HG02970 (cell line): ENCODE results near the gene DPEP1.

Experiments
- ATAC-seq: cut with Tn5 transposase; IDR thresholded peaks from one replicate; pipeline ENCODE4 v1.9.1; 2021; ENCODE audit warnings: mild to moderate bottlenecking, moderate library complexity, moderate number of reproducible peaks; ENCODE audit not compliant: unreplicated experiment, low FRiP score

Gene DPEP1

DNA sequence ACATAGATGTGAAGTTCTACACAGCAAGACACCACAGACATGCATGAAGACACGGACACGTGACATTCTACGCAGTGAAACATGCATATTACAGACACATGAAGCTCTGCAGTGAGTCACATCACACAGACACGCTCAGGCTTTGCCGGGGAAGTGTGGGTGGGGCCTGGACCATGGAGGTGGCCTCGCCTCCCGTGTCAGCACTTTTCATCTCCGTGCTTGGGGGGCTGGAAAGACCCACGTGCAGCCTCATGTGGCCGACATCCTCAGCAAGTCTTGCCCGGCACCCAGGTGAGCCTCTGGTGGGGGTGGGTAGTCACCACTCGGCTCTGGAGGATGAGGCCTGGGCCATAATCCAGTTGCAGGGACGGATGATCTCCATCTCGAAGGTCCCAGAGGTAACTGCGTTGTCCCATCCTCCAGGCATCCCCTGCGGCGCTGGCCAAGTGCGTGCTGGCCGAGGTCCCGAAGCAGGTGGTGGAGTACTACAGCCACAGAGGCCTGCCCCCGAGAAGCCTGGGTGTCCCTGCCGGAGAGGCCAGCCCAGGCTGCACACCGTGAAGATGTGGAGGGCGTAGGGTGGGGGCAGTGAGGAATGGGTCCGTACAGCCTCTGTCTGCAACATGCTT lies 17.3 kb upstream of the DPEP1 start:
- ATAC-seq: no peak

DNA sequence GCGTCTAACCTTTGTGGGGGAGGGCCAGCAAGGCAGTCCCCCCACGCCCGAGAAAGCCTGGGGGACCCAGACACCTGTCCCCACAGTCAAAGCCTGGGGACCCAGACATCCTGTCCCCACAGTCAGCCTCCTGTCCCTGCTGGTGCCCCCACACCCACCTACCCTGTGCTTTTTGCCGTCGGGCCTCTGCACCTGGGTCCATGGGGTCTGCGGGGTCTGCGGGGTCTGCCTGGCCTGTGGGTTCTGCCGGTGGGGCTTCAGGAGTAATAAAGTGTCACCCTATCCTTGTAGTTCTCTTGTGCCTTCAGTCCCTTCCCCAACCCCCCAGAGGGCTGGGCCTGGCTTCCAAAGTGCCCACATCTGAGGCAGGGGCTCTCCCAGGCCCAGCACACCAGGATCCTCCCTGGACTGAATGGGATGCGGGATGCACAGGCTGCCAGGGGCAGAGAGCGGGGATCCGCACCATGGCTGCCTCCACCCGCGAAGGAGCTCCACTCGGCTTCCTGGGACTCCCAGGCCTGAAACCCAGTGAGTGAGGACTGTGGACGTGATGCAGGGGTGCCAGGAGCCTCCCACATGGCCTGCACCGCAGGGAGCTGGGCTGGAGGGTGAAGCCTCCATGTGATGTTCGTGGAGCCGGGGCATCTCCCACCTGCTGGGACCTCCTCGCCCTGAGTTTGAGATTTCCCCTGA lies 16.3 kb upstream of the DPEP1 start:
- ATAC-seq: no peak

DNA sequence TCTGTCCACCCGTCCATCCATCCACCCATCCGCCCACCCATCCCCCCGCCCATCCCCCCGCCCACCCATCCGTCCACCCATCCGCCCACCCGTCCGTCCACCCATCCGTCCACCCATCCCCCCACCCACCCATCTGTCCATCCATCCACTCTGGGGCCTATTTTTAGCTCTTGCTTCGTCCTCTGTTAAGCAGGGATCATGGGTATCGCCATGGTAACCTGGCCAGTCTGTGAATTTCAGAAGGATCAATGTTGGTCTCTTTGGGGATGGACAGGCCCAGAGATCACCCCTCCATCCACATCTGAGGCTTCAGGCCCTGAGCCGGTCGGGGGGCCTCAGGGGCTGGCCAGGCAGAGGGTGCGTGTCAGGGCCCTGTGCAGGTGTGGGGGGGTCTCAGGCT lies 15.2 kb upstream of the DPEP1 start:
- no peak for ATAC-seq

DNA sequence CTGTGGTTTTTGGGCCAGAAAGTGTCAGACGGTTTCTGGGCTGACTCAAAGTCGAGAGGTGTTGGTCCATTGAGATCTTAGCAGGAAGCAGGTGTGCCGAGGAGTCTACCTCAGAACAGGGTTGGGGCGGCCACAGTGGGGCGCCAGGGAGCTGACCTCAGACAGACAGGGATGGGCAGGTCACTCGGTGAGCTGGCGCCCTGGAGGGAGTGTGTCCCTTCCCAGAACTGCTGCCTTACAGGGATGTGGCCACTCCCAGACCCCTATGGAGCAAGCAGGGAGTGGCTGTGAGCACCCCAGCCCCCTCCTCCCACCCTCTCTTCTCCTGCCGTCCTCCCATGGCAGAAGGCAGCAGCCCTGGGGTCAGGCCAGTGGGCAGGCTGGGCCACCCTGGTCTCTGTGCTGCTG lies 14.0 kb upstream of the DPEP1 start:
- no peak for ATAC-seq

DNA sequence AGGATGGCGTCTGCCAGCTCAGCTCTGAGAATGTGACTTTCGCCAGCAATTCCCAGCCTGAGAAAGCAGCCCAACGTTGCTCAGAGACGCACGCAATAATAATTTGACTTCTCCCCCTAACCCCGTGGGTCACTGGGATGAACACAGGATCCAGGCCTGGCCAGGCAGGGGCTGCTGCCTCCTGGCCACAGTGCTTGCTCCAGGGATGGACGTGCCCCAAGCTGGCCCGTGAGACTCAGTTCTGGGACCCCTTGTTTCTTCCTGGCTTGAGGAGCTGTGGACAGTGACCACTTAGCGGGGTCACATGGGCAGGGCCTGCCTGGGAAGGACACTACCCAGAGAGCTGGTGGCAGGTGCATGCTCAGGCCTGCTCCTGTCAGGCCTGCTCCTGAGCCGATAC lies 13.5 kb upstream of the DPEP1 start:
- ATAC-seq: no peak

DNA sequence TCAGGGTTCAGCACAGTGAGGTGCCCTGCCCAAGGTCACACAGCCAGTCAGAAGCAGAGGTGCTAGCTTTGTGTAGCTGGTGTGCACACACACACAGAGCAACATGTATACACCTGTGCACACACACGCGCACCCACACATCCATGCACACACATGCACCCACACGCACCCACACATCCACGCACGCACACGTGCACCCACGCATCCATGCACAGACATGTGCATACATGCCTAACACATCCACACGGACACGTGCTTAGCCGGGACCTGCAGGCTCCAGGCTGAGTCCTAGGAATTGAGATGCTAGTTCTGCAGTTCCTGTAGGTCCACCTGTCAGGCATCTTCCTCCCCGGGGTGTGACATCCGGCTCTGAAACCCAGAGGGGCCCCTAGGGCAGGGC lies 13.0 kb upstream of the DPEP1 start:
- no peak for ATAC-seq

DNA sequence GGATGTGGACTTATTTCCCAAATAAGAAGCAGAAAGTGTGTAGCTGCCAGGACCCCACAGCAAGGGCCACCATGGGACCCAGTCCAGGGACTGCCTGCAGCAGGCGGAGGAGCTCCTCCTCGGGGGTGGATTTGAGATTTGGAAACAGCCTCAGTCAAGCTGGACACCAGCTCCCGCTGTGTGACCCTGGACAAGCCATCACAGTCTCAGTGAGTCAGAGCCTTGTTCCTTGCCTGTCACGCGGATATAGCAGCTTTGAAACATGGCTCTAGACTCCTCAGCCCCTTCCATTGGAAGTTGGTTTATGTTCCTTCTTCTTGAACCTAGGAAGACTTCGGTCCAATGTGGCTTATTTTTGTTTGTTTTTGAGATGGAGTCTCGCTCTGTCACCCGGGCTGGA lies 12.5 kb upstream of the DPEP1 start:
- ATAC-seq: no peak

DNA sequence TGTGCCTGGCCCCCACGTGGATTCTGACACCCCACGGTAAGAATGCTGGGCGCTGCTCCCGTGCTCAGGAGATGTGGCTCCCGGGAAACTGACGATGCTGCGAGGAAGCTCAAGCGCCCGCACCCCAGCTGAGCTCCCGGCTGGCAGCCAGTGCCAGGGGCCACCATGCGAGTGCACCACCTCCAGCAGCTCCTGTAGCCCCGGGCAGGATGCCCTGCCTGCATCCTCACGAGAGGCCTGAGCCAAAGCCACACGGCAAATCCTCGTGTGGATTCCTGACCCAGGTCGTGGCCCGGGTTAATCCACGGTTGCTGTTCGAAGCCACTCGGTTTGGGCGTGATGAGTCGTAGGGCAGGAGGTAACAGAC lies 11.6 kb upstream of the DPEP1 start:
- ATAC-seq: no peak

DNA sequence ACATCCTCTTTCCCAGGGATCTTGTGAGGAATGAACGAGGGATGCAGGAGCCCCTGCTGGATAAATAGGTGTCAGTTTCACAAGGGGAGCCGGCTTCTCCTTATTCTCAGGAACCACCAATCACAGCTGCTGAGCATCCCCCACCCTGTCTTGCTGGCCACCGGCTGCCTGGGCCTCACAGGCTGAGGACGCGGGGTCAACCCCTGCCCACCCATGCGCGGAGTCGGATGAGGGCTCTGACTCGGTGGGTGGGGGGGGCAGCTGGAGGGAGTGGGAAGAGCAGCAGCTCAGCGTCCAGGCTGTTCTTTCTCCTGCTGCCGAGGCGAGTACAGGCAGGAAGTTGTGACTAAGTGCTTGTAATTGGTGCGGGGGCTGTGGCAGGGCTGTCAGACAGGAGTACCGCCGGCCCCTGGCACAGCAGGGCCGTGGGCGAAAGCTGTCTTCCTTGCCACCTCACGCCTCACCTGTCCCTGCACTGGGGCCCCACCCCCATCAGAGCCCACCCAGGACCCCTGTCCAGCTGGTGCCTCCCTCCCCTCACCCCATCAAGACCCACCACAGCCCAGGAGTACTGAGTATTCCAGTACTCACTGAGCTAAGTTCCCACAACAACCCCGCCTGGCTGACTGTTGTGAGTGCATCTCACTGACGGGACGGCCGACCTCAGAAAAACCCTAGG lies 11.0 kb upstream of the DPEP1 start:
- ATAC-seq: no peak

DNA sequence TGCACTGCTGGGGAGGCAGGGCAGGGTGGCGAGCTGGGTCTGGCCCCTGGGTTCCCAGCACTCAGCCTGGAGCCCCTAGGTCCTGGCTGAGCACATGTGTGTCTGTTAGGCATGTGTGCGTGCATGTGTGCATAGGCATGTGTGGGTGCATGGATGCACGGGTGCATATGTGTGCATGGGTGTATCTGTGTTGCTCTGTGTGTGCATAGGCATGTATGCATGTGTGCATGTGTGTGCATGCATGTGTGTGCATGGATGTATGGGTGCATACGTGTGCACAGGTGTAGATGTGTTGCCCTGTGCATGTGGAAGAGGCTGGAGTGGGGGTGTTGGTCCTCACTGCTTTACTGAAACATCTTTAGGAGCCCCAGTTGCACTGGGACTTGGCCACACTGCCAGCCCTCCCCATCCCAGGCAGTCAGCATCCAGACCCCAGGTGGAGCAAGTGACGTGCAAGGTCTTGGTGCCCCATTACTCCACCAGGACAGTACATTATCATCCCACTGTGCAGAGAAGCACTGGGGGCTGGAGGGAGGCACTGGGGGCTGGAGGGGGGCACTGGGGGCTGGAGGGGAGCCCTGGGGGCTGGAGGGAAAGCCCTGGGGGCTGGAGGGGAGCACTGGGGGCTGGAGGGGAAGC lies 10.4 kb upstream of the DPEP1 start:
- ATAC-seq: no peak

DNA sequence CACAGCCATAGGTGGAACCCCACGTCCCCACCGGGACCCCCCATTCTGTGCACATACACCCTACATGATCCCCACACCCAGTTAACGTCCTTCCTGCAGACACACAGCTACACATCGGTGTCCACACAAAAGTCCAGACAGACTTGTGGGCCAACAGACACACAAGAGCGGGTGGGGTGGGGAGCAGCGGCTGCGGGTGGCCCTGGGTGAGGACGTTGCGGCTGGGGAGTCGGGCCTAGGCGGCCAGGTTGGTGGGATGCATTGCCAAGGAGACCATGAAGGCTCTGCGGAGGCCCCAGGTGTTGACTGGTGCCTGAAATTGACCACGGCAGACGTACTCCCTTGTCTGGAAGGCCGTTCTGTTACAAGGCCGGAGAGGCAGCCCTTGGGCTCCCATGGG lies 8.7 kb upstream of the DPEP1 start:
- ATAC-seq: no peak

DNA sequence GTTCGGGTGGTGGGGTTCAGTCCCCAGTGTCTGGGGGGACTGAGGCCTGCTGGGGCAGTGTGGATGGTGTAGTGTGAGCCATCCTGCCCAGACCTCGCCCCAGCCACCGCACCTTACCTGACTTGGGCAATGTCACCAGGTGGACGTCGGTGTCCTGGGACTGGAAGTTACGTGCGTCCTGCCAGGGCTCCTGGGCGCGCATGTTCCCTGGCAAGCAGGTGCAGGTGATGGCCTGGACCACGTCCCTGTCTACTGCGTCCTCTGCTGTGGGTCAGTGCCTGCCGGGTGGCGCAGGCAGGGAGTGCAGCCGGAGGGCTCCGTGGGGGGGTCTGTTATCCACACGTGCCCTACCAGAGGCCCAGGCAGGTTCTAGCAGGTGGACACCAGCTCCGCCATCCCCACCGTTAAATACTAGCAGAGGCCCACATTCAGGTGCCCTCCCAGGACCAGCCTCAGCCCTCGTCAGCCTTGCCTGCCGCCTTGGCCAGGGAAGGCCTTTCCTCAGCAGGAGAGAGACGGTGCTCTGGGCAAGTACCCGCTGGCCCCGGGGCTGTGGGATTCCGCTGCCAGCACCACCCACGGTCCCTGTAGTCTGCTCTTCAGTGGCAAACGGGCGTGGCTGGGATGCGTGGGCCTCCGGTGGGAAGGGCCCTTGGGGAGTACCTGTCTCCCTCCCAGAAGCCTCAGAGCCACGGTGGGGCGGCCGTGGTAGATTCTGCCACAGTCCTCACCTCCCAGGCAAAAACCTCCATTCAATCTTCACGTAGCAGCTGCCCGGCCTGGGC lies 8.1 kb upstream of the DPEP1 start:
- no peak for ATAC-seq

DNA sequence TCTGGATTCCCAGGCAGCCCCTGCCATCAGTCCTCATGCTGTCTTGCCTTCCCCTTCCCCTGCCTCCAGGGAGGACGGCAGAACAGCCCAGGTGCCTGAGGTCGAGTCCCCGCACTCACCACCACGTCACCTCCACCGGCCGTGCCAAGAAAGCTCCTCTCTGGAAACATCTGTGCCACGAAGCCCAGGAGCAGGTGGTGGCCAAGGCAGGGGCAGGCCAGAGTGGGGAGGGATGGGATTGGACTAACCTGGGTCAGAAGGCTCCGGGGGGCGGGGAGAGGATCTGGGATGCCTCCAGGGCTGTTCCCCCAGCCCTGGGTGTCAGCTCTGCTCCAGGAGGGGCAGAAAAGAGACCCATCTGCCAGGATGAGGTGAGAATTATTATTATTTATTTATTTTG lies 7.4 kb upstream of the DPEP1 start:
- ATAC-seq: no peak

DNA sequence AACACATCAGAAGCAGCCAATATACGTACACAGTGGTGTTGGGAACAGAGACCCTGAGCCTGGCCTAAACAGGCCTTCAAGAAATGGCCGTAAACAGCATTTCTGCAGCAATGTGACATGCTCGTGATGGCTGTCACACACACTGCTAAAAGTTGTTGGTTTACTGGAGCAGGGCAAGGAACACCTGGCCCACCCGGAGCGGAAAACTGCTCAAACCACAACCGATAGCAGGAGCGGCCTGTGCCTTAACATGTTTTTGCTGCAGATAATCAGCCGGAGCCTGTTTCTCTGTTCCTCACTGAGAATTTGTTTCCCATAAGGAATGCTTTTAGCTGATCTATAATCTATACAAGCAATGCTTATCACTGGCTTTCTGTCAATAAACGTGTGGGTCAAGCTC lies 6.0 kb upstream of the DPEP1 start:
- ATAC-seq: no peak

DNA sequence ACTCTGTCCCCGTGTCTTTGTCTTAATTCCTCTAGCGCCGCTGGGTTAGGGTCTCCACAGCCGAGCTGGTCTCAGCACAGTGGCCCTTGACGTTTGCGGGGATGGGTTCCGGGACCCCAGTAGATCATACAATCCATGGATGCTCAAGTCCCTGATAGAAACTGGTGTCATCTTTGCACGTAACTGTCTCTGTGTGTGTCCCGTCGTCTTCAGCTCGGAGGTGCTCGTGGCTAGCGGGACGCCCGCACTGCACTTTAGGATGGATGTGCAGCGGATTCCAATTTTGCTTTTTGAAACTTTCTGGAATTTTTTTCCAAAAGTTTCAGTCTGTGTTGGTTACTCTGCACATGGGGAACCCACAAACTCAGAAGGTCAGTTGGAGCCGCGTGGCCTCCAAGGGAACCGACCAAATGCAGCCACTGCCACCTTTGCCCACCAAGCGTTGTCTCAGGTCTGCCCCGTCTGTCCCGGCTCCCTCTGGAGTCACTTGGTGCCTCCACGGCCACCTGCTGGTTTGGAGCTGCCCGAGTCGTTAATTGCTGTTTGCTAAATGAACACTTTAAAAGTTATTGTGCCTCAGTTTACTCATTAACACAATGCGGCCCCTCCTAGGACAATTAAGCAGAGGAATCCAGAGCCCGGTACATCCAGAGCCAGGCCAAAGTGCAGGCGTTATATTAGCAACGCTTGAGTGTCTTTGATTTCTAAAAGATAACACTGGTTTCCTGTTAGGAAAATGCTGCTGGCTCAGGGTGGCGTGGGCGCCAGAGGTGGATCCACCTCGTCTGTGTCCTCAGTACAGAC lies 5.3 kb upstream of the DPEP1 start:
- ATAC-seq: no peak

DNA sequence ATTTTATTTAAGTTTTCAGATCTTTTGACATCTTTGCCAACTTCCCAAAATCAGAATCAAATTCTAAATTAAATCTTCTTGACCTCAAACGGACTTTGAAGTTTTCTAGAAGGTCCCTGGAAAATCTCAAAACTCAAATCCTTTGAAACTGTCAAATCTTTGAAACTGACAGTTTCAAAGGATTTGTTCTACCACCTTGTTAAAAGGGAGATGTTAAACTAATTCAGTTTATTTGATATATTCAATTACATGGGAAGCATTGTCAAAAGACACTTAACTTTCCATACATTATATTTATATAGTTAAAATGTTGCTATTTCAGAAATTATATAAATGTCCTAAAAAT lies 3.4 kb upstream of the DPEP1 start:
- ATAC-seq: no peak

DNA sequence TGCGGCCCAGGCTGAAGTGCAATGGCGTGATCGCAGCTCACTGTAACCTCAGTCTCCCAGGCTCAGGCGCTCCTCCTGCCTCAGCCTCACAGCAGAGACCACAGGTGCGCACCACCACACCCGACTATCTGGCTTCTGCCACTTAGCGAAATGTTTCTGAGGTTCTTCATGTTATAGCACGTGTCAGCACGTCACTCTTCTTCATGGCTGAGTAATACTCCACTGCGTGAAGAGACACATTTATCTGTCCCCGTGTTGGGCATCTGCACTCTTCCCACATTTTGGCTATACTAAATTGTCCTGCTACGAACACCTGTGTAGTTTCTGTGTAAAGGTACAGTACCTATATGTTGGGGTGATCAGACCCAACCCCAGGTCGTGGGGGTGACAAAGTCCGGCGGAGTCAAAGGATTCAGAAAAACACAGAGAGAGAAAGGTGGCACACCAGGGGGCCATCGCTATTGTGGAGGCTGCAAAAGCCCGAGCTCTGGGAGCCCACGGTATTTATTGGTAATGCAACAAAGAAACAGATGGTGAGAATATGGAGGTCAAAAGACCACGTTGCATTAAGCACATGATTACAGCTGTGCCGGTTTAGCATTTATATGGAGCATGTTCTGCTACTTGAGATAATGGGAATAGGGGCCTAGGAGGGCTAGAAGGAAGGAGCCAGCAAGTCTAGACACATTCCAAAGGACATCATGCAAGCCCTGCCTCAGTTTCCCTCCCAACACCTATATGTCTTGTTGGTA lies 851 bp upstream of the DPEP1 start:
- ATAC-seq: no peak

DNA sequence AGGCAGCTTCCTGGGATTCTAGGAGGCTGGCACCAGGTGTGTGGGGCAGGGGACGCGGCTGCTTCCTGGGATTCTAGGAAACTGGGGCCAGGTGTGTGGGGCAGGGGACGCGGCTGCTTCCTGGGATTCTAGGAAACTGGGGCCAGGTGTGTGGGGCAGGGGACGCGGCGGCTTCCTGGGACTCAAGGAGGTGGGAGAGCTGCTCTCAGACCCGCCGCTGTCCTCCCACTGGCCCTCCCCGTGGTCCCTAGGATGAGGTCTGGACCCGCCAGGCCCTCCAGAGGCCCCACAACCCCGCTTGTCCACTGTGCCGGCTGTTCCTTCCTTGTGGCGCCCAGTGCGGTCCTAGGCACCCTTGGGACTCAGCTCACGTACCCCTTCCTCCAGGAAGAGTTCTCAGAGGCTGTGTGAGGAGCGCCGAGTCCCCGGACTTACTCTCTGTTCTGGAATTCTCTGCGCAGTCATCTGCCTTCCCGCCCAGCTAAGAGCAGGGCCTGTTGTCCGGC lies 565 bp downstream of the DPEP1 start:
- no peak for ATAC-seq

DNA sequence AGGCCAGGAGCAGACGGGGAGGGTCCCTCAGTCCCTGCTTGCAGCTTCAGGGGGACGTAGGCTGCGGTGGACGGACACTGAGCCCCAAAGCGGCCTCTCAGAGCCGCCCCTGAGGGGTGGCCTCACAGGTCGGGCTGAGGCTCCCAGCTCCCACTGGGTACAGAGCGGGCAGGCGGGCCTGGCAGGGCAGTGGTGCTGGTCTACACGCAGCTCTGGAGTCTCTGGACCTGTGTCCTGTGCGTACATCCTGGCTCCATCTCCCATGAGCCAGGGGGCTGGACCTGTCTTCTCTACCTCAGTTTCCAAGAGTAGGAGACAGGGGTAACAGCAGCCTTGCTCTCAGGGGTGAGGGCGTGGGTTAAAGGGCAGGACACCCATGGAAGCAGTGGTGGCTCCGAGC lies 1.7 kb downstream of the DPEP1 start:
- ATAC-seq: no peak
